BJ (cell line): ENCODE data around the gene SIGLEC9. TPM values are rescaled to one million over a fixed set of nuclear protein-coding genes. Genes with fewer than 3 reads are reported as not detected.

Source experiments
- CTCF ChIA-PET: fragments of 350-600 bp; formaldehyde crosslinking; extraction: SDS; loops from one replicate; lab custom pipeline; 2021; ENCODE audit warnings: antibody characterized with exemption, inconsistent platforms; lab: Yijun Ruan, JAX
- POLR2A ChIA-PET: fragments of 300-600 bp; sonication (Branson Sonifier 250); formaldehyde crosslinking; extraction: SDS; loops from one replicate; lab custom pipeline; 2021; ENCODE audit warnings: antibody characterized with exemption; lab: Charles Lee
- DNase-seq: peaks from one replicate; pipeline ENCODE4 v3.0.0-alpha.2; 2011; ENCODE audit warnings: low read depth
- H3K27me3 ChIP-seq: 2 replicates; pipeline ENCODE4 v1.6.0; 2011; ENCODE audit warnings: low read length; ENCODE audit not compliant: control insufficient read depth, insufficient read depth
- H3K36me3 ChIP-seq: 2 replicates; pipeline ENCODE4 v1.5.1; 2011; ENCODE audit warnings: low read length; ENCODE audit not compliant: control insufficient read depth, insufficient read depth
- H3K4me3 ChIP-seq: 2 replicates; pipeline ENCODE4 v1.5.1; 2011; ENCODE audit warnings: low read depth, mild to moderate bottlenecking, control low read depth, low read length
- polyA plus RNA-seq: library from polyadenylated mRNA; depleted of rRNA; stranded (reverse); fragments of >200 nt; gene quantifications from 2 replicates; pipeline ENCODE4 v1.2.3, GENCODE V29; 2011
- TF ChIP-seq, protein P1 (sequence below): IDR thresholded peaks from 2 replicates; pipeline ENCODE4 v1.5.1; 2011; ENCODE audit warnings: low read depth, mild to moderate bottlenecking, control low read depth, inconsistent platforms, low read length, moderate library complexity; ENCODE audit not compliant: insufficient read depth

SIGLEC9 gene
- polyA plus RNA-seq, 1 experiment = not detected

DNA sequence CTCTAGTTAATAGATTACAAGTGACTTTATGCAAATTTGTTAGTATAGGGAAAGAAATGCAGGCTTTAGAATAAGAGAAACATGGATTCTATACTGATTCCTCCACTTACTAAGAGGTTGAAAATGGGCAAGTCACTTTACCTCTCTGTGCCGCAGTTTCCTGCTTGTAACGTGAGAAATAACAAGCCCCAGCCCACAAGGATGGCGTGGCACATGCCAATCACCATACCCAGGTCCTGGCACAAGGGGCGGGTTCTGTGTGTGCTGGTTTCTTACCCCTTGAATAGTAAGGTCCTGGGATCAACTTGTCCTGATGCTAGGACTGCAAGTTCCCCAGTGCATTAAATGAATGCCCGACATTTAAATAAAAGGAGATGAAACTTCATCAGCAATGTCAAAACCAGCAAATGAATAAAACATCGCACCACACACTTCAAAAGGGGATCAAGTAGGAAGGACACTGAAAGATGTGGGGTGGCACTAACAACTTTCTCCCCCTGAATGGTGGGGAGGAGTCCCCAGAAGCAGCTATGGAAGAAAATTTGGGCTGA lies 7.9 kb upstream of the SIGLEC9 start:
- Histone ChIP-seq H3K27me3 (no peaks in the 10 kb centered on the region; the same call in 1 of the 2 replicates), H3K36me3 (no peaks in the 10 kb centered on the region; the same call in 1 of the 2 replicates), H3K4me3 (no peak overlapping the region)
- TF ChIP-seq, protein P1, sequence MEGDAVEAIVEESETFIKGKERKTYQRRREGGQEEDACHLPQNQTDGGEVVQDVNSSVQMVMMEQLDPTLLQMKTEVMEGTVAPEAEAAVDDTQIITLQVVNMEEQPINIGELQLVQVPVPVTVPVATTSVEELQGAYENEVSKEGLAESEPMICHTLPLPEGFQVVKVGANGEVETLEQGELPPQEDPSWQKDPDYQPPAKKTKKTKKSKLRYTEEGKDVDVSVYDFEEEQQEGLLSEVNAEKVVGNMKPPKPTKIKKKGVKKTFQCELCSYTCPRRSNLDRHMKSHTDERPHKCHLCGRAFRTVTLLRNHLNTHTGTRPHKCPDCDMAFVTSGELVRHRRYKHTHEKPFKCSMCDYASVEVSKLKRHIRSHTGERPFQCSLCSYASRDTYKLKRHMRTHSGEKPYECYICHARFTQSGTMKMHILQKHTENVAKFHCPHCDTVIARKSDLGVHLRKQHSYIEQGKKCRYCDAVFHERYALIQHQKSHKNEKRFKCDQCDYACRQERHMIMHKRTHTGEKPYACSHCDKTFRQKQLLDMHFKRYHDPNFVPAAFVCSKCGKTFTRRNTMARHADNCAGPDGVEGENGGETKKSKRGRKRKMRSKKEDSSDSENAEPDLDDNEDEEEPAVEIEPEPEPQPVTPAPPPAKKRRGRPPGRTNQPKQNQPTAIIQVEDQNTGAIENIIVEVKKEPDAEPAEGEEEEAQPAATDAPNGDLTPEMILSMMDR = no peak
- no peak for DNase-seq
- POLR2A ChIA-PET = no interaction called here
- CTCF ChIA-PET = no interaction called here

DNA sequence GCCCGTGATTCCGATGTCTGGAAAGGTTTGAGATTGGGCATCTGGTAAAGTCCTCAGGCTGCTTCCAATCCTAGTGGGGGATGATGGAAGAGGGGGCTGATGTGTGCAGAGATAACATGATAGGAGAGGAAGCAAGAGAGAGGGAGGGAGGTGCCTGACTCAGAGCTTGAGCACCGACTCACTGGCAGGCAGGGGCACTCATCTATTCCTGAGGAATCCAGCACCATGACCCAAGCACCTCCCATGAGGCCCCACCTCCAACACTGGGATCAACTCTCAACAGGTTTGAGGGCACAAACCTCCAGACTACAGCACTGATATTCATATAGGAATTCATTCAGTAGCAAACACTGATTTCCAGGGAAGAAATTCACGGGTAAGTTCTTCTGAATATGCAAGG lies 5.6 kb upstream of the SIGLEC9 start:
- Histone ChIP-seq H3K36me3 (no peaks in the 10 kb centered on the region), H3K4me3 (no peak overlapping the region), H3K27me3 (no peaks in the 10 kb centered on the region; the same call in 1 of the 2 replicates)
- ChIA-PET POLR2A (no interaction called here), CTCF (no interaction called here)
- DNase-seq = no peak
- TF ChIP-seq, protein P1 = no peak

DNA sequence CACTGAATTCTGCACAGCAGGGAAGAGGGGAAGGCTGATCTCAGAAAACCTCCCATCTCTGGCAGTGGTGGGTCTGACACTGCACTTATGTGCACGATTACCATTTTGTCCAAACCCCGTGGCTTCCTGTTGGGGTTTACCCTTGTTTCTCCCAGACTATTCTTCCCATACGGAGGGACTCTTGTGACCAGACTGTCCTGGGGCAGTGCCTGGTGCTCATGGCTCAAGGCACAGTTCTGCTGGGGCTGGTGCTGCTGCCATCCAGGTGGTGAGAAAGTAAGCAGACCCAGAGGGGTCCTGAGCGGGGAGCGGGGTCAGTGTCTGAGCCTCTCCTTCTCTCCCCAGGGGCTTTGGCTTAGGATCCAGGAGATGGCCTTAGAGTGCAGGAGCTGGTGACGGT lies 5.1 kb upstream of the SIGLEC9 start:
- DNase-seq = no peak
- Histone ChIP-seq H3K4me3 (no peak overlapping the region), H3K27me3 (no peaks in the 10 kb centered on the region; the same call in 1 of the 2 replicates), H3K36me3 (no peaks in the 10 kb centered on the region)
- ChIA-PET CTCF (no interaction called here), POLR2A (no interaction called here)
- TF ChIP-seq, protein P1 = no peak

DNA sequence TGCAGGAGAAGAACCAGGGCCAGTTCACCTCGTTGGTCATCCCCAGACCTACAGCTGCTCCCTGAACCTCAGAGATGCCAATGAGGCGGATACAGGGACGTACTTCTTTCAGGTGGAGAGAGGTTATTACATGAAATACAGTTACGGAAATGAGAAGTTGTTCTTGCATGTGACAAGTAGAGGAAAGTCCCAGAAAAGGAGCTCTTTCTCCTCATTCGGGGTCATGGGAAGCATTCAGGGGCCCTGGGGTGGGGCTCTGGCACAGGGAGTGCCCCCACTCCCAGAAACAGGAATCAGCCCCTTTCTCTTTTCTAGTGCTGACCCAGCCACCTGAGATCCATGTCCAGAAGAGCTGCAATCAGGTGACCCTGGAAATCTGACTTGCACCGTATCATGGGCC lies 4.5 kb upstream of the SIGLEC9 start:
- ChIA-PET POLR2A (no interaction called here), CTCF (no interaction called here)

DNA sequence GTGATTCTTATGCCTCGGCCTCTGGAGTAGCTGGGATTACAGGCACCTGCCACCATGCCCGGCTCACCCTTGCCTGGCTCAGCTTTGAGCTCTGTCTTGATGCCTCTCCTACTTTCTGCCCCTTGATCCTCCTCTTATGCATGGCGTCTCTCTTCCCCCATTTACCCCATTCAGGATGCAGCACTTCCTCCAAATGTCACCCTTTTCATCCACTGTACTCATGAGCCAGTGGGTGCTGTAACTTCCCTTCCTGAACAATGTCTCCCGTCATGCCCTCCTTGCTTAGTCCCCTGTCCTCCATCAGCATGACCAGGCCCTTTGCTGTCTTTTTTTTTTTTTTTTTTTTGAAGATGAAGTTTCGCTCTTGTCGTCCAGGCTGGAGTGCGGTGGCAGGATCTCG lies 3.4 kb upstream of the SIGLEC9 start:
- CTCF ChIA-PET = no interaction called here
- Histone ChIP-seq H3K36me3 (no peaks in the 10 kb centered on the region), H3K4me3 (no peak overlapping the region), H3K27me3 (no peaks in the 10 kb centered on the region; the same call in 1 of the 2 replicates)
- no peak for DNase-seq
- POLR2A ChIA-PET = no interaction called here
- TF ChIP-seq, protein P1 = no peak

More for the DNA sequence above, 4.5 kb upstream of the SIGLEC9 start:
- no peak overlapping the region for H3K4me3 ChIP-seq
- no peak for DNase-seq
- TF ChIP-seq, protein P1 = no peak
- H3K36me3 ChIP-seq = no peaks in the 10 kb centered on the region
- H3K27me3 ChIP-seq = no peaks in the 10 kb centered on the region; the same call in 1 of the 2 replicates
